ENCODE data around the gene CBARP.

Gene CBARP

GRCh38 chr19:1265615-1266128 is 27.9 kb upstream of the CBARP start:
- DNase-seq (ENCODE audit: low read depth in 2 of 2, low spot score in 1 of 2) = no peak

- DNase-seq (ENCODE audit: low read depth in 2 of 2, low spot score in 1 of 2) = no peak
Measured at GRCh38 chr19:1264801-1265614, 27.2 kb upstream of the CBARP start.

DNA sequence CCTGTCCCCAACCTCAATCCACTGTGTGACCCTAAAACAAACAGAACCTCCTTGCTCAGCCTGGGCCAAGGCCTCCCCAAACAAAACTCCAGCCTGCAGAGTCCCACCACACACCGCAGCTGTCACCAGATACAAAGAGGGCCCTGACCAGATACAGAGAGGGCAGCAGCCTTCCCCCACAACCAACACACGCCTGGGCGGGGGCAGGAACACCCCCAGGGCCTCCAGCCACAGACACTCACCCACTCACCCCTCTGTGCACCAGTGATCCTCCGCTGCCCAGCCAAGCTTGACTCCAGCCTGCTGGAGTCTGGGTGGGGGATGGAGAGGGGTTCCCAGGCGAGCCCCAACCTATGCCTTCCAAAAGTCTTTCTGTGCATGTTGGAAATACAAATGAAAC is 25.4 kb upstream of the CBARP start:
- no peak for DNase-seq (ENCODE audit: low read depth in 2 of 2, low spot score in 1 of 2)

DNA sequence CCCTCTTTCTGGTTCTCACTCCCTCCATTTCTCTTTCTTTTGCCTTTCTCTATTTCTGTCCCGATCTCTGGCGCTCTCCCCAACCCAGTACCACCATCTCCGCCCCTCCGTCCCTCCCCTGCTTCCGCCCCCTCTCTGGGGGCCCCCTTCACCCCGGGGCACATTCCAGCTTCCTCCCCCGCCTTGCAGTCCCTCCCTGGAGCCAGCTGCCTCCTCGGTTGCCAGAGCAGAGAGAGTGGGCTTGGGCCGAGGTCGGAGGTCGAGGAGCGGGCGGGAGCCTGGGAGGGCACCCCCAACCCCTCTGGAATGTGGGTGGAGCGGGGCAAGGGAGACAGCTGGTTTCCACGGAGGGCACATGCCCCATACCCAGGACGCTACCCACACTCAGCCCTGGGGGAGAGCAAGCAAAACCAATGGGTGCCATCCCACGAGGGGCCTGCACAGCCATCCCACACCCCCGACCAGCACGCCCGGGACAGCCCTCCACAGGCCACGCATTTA is 24.9 kb upstream of the CBARP start:
- no peak for DNase-seq (ENCODE audit: low read depth in 2 of 2, low spot score in 1 of 2)

- DNase-seq (ENCODE audit: low read depth in 2 of 2, low spot score in 1 of 2) = no peak
Measured at GRCh38 chr19:1261798-1262622, 24.2 kb upstream of the CBARP start.

- no peak for DNase-seq (ENCODE audit: low read depth in 2 of 2, low spot score in 1 of 2)
Measured at GRCh38 chr19:1261538-1261797, 23.7 kb upstream of the CBARP start.

GRCh38 chr19:1260749-1261537 is 23.1 kb upstream of the CBARP start:
- peak; percentile 87 to 96 for DNase-seq (ENCODE audit: low read depth in 2 of 2, low spot score in 1 of 2)

DNA sequence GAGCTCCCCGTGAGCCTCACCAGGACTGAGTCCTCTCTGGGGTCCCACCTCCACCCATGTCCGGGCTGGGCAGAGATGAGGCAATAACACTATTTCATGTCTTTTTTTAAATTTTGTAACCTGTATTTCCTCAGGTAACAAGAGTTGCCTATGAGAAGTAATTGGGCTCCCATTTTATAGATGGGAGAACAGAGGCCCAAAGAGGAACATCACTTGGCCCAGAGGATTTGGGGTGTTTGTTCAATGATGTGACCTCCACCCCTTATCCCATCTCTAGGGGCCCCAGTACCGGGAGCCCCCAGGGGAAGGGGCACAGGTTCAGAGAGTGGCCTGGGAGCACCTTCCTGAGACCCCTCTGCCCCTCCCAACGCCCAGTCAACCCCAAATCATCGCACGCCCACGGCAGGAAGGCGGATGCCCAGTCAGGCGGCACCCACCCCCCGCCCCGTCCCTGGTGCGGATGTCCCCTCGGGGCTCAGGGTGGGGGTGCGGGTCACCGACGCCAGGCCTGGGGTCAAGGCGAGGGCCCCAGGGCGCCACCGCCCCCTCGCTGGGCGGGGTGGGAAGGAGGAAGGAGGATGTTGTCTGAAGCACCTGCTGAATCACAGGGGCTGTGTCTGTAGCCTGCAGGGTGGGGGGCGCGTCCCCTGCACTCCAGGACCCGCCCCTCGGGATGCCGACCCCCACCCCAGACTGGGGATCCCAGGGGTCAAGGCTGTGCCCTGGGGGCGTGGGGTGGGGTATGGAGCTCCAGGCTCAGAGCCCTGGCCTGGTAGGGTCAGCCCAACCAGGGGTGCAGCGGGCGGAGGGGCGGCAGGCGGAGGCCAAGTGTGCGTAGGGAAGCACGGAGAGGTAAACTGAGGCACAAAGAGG is 22.3 kb upstream of the CBARP start:
- no peak for DNase-seq (ENCODE audit: low read depth in 2 of 2, low spot score in 1 of 2)

DNA sequence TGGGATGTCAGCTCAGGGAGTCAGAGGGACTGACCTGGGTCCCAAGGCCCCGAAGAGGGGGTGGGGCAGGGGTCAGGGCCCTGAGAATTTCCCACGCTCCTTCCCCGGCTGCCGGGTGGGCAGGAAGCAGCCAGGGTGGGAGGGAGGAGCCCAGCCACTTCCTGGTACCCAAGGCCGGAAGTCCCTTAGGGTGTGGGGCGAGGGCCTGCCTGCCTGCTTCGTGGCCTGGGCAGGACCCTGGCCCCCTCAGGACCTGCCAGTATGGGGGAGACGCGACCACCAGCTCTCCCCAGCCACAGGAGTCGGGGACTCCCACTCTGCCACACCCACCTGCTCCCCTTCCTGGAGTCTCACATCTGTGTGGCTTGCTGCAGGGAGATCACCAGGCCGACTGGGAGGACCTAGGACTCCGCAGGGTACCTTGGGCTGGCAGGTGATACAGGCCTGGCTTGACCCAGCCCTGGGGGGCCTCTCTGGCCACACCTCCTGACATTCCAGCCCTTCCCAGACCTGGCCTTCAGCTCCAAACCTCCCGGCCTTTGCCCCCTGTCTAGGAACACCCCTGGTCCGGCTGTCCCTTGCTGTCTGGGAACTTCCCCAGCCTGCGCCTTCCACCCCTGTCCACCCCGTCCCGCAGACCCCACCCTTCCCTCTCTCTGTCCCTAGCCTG is 21.5 kb upstream of the CBARP start:
- peak in 1 of 2 donors; percentile 56 for DNase-seq (ENCODE audit: low read depth in 2 of 2, low spot score in 1 of 2)

GRCh38 chr19:1258707-1259205 is 21.0 kb upstream of the CBARP start:
- no peak for DNase-seq (ENCODE audit: low read depth in 2 of 2, low spot score in 1 of 2)

GRCh38 chr19:1258163-1258492 is 20.3 kb upstream of the CBARP start:
- DNase-seq (ENCODE audit: low read depth in 2 of 2, low spot score in 1 of 2) = no peak

GRCh38 chr19:1257475-1258162 is 19.8 kb upstream of the CBARP start:
- DNase-seq (ENCODE audit: low read depth in 2 of 2, low spot score in 1 of 2) = no peak

GRCh38 chr19:1256646-1257474 is 19.1 kb upstream of the CBARP start:
- DNase-seq (ENCODE audit: low read depth in 2 of 2, low spot score in 1 of 2) = no peak

GRCh38 chr19:1255186-1256161 is 17.7 kb upstream of the CBARP start:
- DNase-seq (ENCODE audit: low read depth in 2 of 2, low spot score in 1 of 2) = no peak

DNA sequence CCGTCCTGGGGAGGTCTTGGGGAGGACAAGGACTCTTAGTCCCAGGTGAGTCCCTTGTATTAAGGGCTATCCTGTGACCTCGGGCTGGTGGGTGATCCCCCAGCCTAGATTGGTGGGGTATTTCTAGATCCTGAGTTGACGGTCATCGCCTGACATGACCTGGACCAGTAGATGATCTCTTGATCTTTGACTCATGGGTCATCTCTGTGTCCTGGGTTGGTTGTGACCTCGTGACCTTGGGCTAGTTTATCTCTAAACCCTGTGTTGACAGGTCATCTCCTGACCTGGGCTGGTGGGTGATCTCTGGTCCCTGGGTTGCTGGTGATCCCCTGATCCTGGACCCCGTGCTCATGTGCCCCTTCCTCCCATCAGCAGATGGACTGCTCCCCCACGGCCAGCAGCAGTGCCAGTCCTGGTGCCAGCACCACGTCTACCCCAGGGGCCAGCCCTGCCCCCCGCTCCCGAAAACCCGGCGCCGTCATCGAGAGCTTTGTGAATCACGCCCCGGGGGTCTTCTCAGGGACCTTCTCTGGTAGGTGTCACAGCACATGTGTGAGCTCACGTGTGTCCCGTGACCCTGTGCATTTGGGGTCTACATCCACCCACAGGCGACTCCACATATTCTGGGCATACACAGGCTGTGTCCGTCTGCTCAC is 16.9 kb upstream of the CBARP start:
- DNase-seq (ENCODE audit: low read depth in 2 of 2, low spot score in 1 of 2) = no peak

GRCh38 chr19:1254081-1254527 is 16.3 kb upstream of the CBARP start:
- DNase-seq (ENCODE audit: low read depth in 2 of 2, low spot score in 1 of 2) = no peak

Data from stimulated activated CD8-positive, alpha-beta memory T cell treated with anti-CD3 and anti-CD28 coated beads, Interleukin-4, amount 100 ng/mL, for 4 hours (primary cell).